Measurements from ENCODE around the gene ALDH1L1. TPM values are rescaled to one million over a fixed set of nuclear protein-coding genes. Genes with fewer than 3 reads are reported as not detected.

The ALDH1L1 gene
- total and polyA plus RNA-seq, 9 of the 15 experiments (the other 6 are each of a cell fraction or from before 2014, with no cell fraction given), result 0.06 to 1.9 (median 0.57) TPM; not detected in 1

DNA sequence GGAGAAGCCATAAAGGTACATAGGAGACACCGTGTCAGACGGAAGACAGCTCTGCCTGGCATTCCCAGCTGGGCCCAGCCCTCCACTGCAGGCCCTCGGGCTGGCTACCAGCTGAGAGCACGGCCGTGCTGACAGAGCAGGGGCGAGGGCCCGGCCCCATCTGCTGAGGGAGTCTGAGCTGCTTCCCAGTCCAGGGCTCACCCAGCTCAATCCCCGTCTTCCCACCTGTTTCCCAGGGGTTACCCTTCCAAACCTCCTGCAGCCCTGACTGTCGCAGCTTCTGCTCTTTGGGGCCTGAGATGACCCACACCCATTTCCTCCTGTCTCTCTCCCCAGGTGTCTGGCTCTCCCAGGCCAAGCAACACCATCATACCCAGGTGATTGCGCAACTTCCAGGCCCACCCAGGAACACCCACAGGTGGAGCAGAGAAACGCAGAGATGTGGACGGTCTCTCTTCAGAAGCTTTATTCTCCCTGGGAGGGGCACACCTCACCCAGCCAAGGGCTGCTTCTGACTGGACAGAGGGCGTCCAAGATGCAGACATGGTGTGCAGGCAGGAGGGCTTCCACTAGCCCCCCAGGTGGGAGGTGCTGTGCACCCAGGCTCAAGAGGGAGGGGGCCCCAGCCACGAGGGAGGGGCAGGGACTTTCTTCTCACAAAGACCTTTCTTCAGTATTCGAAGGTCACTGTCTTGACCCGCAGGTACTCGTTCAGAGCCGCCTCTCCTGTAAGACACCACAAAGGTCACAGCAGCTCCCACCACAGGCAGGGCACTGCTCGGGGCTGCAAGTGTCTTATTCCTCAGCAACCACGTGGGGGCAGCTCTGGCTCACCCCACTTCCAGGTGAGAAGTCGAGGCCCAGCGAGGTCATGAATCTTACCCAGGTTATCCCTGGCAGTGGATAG is 77.0 kb downstream of the ALDH1L1 start (continued):
- TF ChIP-seq, protein P1, sequence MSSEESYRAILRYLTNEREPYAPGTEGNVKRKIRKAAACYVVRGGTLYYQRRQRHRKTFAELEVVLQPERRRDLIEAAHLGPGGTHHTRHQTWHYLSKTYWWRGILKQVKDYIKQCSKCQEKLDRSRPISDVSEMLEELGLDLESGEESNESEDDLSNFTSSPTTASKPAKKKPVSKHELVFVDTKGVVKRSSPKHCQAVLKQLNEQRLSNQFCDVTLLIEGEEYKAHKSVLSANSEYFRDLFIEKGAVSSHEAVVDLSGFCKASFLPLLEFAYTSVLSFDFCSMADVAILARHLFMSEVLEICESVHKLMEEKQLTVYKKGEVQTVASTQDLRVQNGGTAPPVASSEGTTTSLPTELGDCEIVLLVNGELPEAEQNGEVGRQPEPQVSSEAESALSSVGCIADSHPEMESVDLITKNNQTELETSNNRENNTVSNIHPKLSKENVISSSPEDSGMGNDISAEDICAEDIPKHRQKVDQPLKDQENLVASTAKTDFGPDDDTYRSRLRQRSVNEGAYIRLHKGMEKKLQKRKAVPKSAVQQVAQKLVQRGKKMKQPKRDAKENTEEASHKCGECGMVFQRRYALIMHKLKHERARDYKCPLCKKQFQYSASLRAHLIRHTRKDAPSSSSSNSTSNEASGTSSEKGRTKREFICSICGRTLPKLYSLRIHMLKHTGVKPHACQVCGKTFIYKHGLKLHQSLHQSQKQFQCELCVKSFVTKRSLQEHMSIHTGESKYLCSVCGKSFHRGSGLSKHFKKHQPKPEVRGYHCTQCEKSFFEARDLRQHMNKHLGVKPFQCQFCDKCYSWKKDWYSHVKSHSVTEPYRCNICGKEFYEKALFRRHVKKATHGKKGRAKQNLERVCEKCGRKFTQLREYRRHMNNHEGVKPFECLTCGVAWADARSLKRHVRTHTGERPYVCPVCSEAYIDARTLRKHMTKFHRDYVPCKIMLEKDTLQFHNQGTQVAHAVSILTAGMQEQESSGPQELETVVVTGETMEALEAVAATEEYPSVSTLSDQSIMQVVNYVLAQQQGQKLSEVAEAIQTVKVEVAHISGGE (CRISPR knock-in tag; IDR thresholded peaks at IDR 0.05), result no peak
- TF ChIP-seq TAF7 (tag; IDR thresholded peaks at IDR 0.05), result no peak
- no peak for TF ChIP-seq CGGBP1 (CRISPR knock-in tag; IDR thresholded peaks at IDR 0.05)
- TF ChIP-seq, protein P2, sequence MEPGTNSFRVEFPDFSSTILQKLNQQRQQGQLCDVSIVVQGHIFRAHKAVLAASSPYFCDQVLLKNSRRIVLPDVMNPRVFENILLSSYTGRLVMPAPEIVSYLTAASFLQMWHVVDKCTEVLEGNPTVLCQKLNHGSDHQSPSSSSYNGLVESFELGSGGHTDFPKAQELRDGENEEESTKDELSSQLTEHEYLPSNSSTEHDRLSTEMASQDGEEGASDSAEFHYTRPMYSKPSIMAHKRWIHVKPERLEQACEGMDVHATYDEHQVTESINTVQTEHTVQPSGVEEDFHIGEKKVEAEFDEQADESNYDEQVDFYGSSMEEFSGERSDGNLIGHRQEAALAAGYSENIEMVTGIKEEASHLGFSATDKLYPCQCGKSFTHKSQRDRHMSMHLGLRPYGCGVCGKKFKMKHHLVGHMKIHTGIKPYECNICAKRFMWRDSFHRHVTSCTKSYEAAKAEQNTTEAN (CRISPR knock-in tag; IDR thresholded peaks at IDR 0.05), result no peak
- peak in 1 of 2 experiments; percentile 31; a peak in 1 of 4 replicates for TF ChIP-seq RAD21 (CRISPR knock-in tag; conservative IDR thresholded peaks at IDR 0.05 in 1 of 2, IDR thresholded peaks at IDR 0.05 in 1 of 2)
- no peak for TF ChIP-seq PREB (CRISPR knock-in tag; IDR thresholded peaks at IDR 0.05)
- TF ChIP-seq BRD4 (IDR thresholded peaks at IDR 0.05), result no peak
- peak; percentile 64 for TF ChIP-seq CEBPG (CRISPR knock-in tag; IDR thresholded peaks at IDR 0.05)
- TF ChIP-seq CEBPG (tag; conservative IDR thresholded peaks at IDR 0.05 in 1 of 2, IDR thresholded peaks at IDR 0.05 in 1 of 2), result peak; percentile 52 to 94; a peak in 3 of 4 replicates
